SK-N-SH (cell line): Measurements from ENCODE around the gene RAPGEF2. TPM values are rescaled to one million over a fixed set of nuclear protein-coding genes. Genes with fewer than 3 reads are reported as not detected.

Source experiments
- CTCF ChIA-PET: fragments of 300-600, 350-600 bp; formaldehyde crosslinking; extraction: SDS; loops from one replicate; lab custom pipeline; 2021; lab: Yijun Ruan, JAX
- POLR2A ChIA-PET: fragments of 350-600 bp; sonication (Branson Sonifier 250); formaldehyde crosslinking; extraction: SDS; loops from one replicate; lab custom pipeline; 2020; ENCODE audit warnings: antibody characterized with exemption, inconsistent platforms; lab: Yijun Ruan, JAX
- DNase-seq: peaks from one replicate; pipeline ENCODE4 v3.0.0; 2012
- H2AFZ ChIP-seq: fragments of 200-600 bp; sonication (generic); 2 replicates; pipeline ENCODE4 v1.8.1; 2016; ENCODE audit warnings: antibody characterized with exemption, mild to moderate bottlenecking, low read depth
- H3F3A ChIP-seq: fragments of 200-600 bp; sonication (generic); replicated peaks from 2 replicates; pipeline ENCODE3; 2016; ENCODE audit warnings: antibody characterized with exemption, mild to moderate bottlenecking; ENCODE audit not compliant: insufficient read depth
- H3K27ac ChIP-seq, 2 experiments: fragments of 200-500 bp in 1 of 2; fragments of 200-600 bp in 1 of 2; sonication (Bioruptor generic) in 1 of 2; sonication (generic), shearing (Covaris generic) in 1 of 2; 2 replicates each; pipeline versions ENCODE4 v1.5.1 to v1.6.1; 2014 to 2016; ENCODE audit warnings: low read depth in 2 of 2, inconsistent platforms in 1 of 2, low read length in 1 of 2, mild to moderate bottlenecking in 1 of 2, mixed read lengths in 1 of 2
- H3K27me3 ChIP-seq: fragments of 200-600 bp; sonication (generic), shearing (Covaris generic); 2 replicates; pipeline ENCODE4 v1.6.1; 2016; ENCODE audit warnings: mixed run types; ENCODE audit not compliant: insufficient read depth
- H3K36me3 ChIP-seq, 2 experiments: fragments of 200-500 bp in 1 of 2; fragments of 200-600 bp in 1 of 2; sonication (Bioruptor generic) in 1 of 2; sonication (generic) in 1 of 2; replicated peaks in 1 of 2; 2 replicates each; pipeline versions ENCODE3 to v1.5.1; 2014 to 2016; ENCODE audit warnings: low read length in 1 of 2, mild to moderate bottlenecking in 1 of 2; ENCODE audit not compliant: insufficient read depth in 2 of 2, control insufficient read depth in 1 of 2
- H3K4me1 ChIP-seq, 2 experiments: fragments of 200-500 bp in 1 of 2; fragments of 200-600 bp in 1 of 2; sonication (Bioruptor generic) in 1 of 2; sonication (generic), shearing (Covaris generic) in 1 of 2; 2 replicates each; pipeline versions ENCODE4 v1.5.1 to v1.6.1; 2014 to 2016; ENCODE audit warnings: low read depth in 1 of 2, low read length in 1 of 2, mixed run types in 1 of 2; ENCODE audit not compliant: insufficient read depth in 2 of 2, control insufficient read depth in 1 of 2
- H3K4me2 ChIP-seq: fragments of 200-600 bp; sonication (generic), shearing (Covaris generic); 2 replicates; pipeline ENCODE4 v1.6.1; 2017; ENCODE audit warnings: mixed run types
- H3K4me3 ChIP-seq, 2 experiments: fragments of 200-500 bp in 1 of 2; fragments of 200-600 bp in 1 of 2; sonication (Bioruptor generic) in 1 of 2; sonication (generic), shearing (Covaris generic) in 1 of 2; 2 replicates each; pipeline versions ENCODE4 v1.5.1 to v1.8.1; 2014 to 2016; ENCODE audit warnings: low read depth in 2 of 2, inconsistent platforms in 1 of 2, low read length in 1 of 2, mild to moderate bottlenecking in 1 of 2, mixed read lengths in 1 of 2, moderate library complexity in 1 of 2
- H3K79me2 ChIP-seq: fragments of 200-600 bp; sonication (generic); 2 replicates; pipeline ENCODE4 v1.8.1; 2017; ENCODE audit warnings: mild to moderate bottlenecking; ENCODE audit not compliant: insufficient read depth
- H3K9ac ChIP-seq: fragments of 200-600 bp; sonication (generic); 2 replicates; pipeline ENCODE4 v1.6.1; 2017; ENCODE audit warnings: mixed run types
- H3K9me2 ChIP-seq: fragments of 200-600 bp; sonication (generic); 2 replicates; pipeline ENCODE4 v1.6.1; 2017; ENCODE audit warnings: mixed run types
- H3K9me3 ChIP-seq: fragments of 200-600 bp; sonication (generic); 2 replicates; pipeline ENCODE4 v1.6.1; 2017; ENCODE audit warnings: mixed run types, mild to moderate bottlenecking, moderate library complexity
- H4K20me1 ChIP-seq: fragments of 200-600 bp; sonication (generic); 2 replicates; pipeline ENCODE4 v1.6.1; 2017; ENCODE audit warnings: mild to moderate bottlenecking, mixed run types; ENCODE audit not compliant: insufficient read depth
- CHD2 ChIP-seq: fragments of 150-350 bp; IDR thresholded peaks from 2 replicates; pipeline ENCODE4 v1.6.1; 2018; ENCODE audit warnings: low read length; ENCODE audit not compliant: partially characterized antibody
- FOSL2 ChIP-seq: IDR thresholded peaks from 2 replicates; pipeline ENCODE4 v1.4.0; 2012; ENCODE audit warnings: low read depth, mild to moderate bottlenecking, moderate library complexity, borderline replicate concordance
- FOXJ3 ChIP-seq: sonication (generic); formaldehyde crosslinking; IDR thresholded peaks from 2 replicates; pipeline ENCODE4 v1.5.1; 2020; ENCODE audit warnings: mild to moderate bottlenecking, missing genetic modification reagents
- GABPA ChIP-seq: IDR thresholded peaks from 2 replicates; pipeline ENCODE4 v1.4.0; 2012; ENCODE audit warnings: low read depth, mild to moderate bottlenecking
- GATA2 ChIP-seq: sonication (generic); formaldehyde crosslinking; IDR thresholded peaks from 2 replicates; pipeline ENCODE4 v1.5.0; 2020; ENCODE audit warnings: mild to moderate bottlenecking, missing genetic modification reagents
- IRF3 ChIP-seq: fragments of 150-350 bp; IDR thresholded peaks from 2 replicates; pipeline ENCODE4 v1.6.1; 2016; ENCODE audit warnings: mild to moderate bottlenecking, low read depth, low read length
- JUND ChIP-seq: IDR thresholded peaks from 2 replicates; pipeline ENCODE4 v1.4.0; 2012
- MAX ChIP-seq: IDR thresholded peaks from 2 replicates; pipeline ENCODE4 v1.4.0; 2012; ENCODE audit warnings: low read depth
- MEF2A ChIP-seq: IDR thresholded peaks from 2 replicates; pipeline ENCODE4 v1.4.0; 2012; ENCODE audit warnings: low read depth, borderline replicate concordance
- NRF1 ChIP-seq: IDR thresholded peaks from 2 replicates; pipeline ENCODE4 v1.6.1; 2012; ENCODE audit warnings: low read depth, mild to moderate bottlenecking, low read length
- POLR2AphosphoS5 ChIP-seq: IDR thresholded peaks from 2 replicates; pipeline ENCODE4 v1.6.1; 2012; ENCODE audit warnings: low read depth, low read length
- RAD21 ChIP-seq: IDR thresholded peaks from 2 replicates; pipeline ENCODE4 v1.6.1; 2012; ENCODE audit warnings: mild to moderate bottlenecking, low read length
- RFX5 ChIP-seq: IDR thresholded peaks from 2 replicates; pipeline ENCODE4 v1.6.1; 2012; ENCODE audit warnings: mild to moderate bottlenecking, improper control_type of control experiment, low read length
- RXRA ChIP-seq: IDR thresholded peaks from 2 replicates; pipeline ENCODE4 v1.4.0; 2012; ENCODE audit warnings: low read depth, mild to moderate bottlenecking, borderline replicate concordance
- TAF1 ChIP-seq: IDR thresholded peaks from 2 replicates; pipeline ENCODE4 v1.6.1; 2012; ENCODE audit warnings: low read depth, mild to moderate bottlenecking, low read length, moderate library complexity, borderline replicate concordance
- TCF12 ChIP-seq: IDR thresholded peaks from 2 replicates; pipeline ENCODE4 v1.4.0; 2012
- TEAD4 ChIP-seq: IDR thresholded peaks from 2 replicates; pipeline ENCODE4 v1.4.0; 2012; ENCODE audit warnings: mild to moderate bottlenecking, borderline replicate concordance; ENCODE audit not compliant: insufficient read depth
- USF2 ChIP-seq: fragments of 150-350 bp; IDR thresholded peaks from 2 replicates; pipeline ENCODE4 v1.6.1; 2017; ENCODE audit warnings: antibody characterized with exemption, low read length, low read depth, borderline replicate concordance
- WGBS: methylation state at CpG from one replicate; pipeline ENCODE4 v1.1.6; 2017; ENCODE audit warnings: low lambda C conversion rate; 5-methylcytosine and 5-hydroxymethylcytosine counted together
- polyA plus RNA-seq, 3 experiments: library from polyadenylated mRNA; depleted of rRNA; stranded (reverse); fragments of >200 nt; gene quantifications; 2 replicates each; pipeline ENCODE4 v1.2.3, GENCODE V29; 2012
- TF ChIP-seq, protein P1 (sequence below): IDR thresholded peaks from 2 replicates; pipeline ENCODE4 v1.4.0; 2012; ENCODE audit warnings: low read depth, borderline replicate concordance
- TF ChIP-seq, protein P2 (sequence below): IDR thresholded peaks from 2 replicates; pipeline ENCODE4; 2012
- TF ChIP-seq, protein P3 (sequence below): fragments of 200-600 bp; sonication (generic); IDR thresholded peaks from 2 replicates; pipeline ENCODE4 v1.6.1; 2017; ENCODE audit warnings: antibody characterized with exemption, mild to moderate bottlenecking, moderate library complexity

Gene RAPGEF2
- polyA plus RNA-seq, 1 of the 3 experiments (the other 2 are of a cell fraction), result 19.2 TPM

DNA sequence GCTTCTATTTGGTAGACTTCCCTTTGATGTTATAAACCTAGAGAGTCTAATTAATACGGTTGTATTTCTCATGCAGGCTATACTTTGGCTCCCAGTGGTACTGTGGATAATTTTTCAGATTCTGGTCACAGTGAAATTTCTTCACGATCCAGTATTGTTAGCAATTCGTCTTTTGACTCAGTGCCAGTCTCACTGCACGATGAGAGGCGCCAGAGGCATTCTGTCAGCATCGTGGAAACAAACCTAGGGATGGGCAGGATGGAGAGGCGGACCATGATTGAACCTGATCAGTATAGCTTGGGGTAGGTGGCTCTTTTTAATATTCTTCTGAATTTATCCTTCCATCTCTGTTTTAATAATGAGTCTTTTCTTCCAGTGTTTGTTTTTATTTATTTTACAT, 249.7 kb downstream of the RAPGEF2 start:
- H3K79me2 ChIP-seq, result no peaks in the 10 kb centered on the region
- no peak overlapping the region for H3K9ac ChIP-seq
- no peaks in the 10 kb centered on the region for H3K4me1 ChIP-seq
- no peaks in the 10 kb centered on the region for H3K9me2 ChIP-seq
- peaks cover under 1% of the 10 kb centered on the region for H3F3A ChIP-seq
- 93% methylated on average over 7 of the region's 7 CpGs for WGBS
- H3K4me3 ChIP-seq, result no peak overlapping the region
- TF ChIP-seq JUND, result no peak
- TF ChIP-seq, protein P1, sequence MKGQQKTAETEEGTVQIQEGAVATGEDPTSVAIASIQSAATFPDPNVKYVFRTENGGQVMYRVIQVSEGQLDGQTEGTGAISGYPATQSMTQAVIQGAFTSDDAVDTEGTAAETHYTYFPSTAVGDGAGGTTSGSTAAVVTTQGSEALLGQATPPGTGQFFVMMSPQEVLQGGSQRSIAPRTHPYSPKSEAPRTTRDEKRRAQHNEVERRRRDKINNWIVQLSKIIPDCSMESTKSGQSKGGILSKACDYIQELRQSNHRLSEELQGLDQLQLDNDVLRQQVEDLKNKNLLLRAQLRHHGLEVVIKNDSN, result no peak
- TF ChIP-seq RAD21, result no peak
- TF ChIP-seq CHD2, result no peak
- TF ChIP-seq MEF2A, result no peak
- no peak for TF ChIP-seq FOSL2
- no peak for TF ChIP-seq FOXJ3
- TF ChIP-seq GATA2 (CRISPR knock-in tag), result no peak
- TF ChIP-seq, protein P2, sequence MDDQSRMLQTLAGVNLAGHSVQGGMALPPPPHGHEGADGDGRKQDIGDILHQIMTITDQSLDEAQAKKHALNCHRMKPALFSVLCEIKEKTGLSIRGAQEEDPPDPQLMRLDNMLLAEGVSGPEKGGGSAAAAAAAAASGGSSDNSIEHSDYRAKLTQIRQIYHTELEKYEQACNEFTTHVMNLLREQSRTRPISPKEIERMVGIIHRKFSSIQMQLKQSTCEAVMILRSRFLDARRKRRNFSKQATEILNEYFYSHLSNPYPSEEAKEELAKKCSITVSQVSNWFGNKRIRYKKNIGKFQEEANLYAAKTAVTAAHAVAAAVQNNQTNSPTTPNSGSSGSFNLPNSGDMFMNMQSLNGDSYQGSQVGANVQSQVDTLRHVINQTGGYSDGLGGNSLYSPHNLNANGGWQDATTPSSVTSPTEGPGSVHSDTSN, result no peak
- TF ChIP-seq POLR2AphosphoS5, result no peak
- no peak for TF ChIP-seq USF2
- TF ChIP-seq NRF1, result no peak
- no peak for TF ChIP-seq TAF1
- TF ChIP-seq RFX5, result no peak
- no peak for TF ChIP-seq GABPA
- TF ChIP-seq MAX, result no peak
- no peak overlapping the region for H3K4me2 ChIP-seq
- peaks cover 56 to 70% of the 10 kb centered on the region in 2 experiments for H3K36me3 ChIP-seq
- no peaks in the 10 kb centered on the region for H4K20me1 ChIP-seq
- ChIA-PET POLR2A (no interaction called here), CTCF (no interaction called here)
- DNase-seq, result no peak
- H3K27ac ChIP-seq, result no peak overlapping the region
- H3K9me3 ChIP-seq, result no peaks in the 10 kb centered on the region
- H3K27me3 ChIP-seq, result no peaks in the 10 kb centered on the region
- no peak overlapping the region for H2AFZ ChIP-seq

- Histone ChIP-seq H3K27me3 (no peaks in the 10 kb centered on the region), H3K9me2 (no peaks in the 10 kb centered on the region), H3F3A (peaks cover 10% of the 10 kb centered on the region), H2AFZ (no peak overlapping the region), H3K4me3 (no peak overlapping the region), H3K9me3 (no peaks in the 10 kb centered on the region), H3K4me2 (no peak overlapping the region), H3K36me3 (peaks cover 59 to 62% of the 10 kb centered on the region in 2 experiments), H3K4me1 (peaks cover 0 to 6% of the 10 kb centered on the region in 2 experiments; a peak in 3 of 4 replicates), H3K9ac (no peak overlapping the region), H3K27ac (no peak overlapping the region), H3K79me2 (no peaks in the 10 kb centered on the region), H4K20me1 (no peaks in the 10 kb centered on the region)
- 95% methylated on average over 15 of the region's 15 CpGs for WGBS
- ChIA-PET CTCF (interaction anchor here (0.9 kb wide), 1 partner anchor 11 kb away, joined by 3 read pairs; no protein-coding TSS in a partner anchor), POLR2A (no interaction called here)
- no peak for DNase-seq
- TF ChIP-seq, protein P3, sequence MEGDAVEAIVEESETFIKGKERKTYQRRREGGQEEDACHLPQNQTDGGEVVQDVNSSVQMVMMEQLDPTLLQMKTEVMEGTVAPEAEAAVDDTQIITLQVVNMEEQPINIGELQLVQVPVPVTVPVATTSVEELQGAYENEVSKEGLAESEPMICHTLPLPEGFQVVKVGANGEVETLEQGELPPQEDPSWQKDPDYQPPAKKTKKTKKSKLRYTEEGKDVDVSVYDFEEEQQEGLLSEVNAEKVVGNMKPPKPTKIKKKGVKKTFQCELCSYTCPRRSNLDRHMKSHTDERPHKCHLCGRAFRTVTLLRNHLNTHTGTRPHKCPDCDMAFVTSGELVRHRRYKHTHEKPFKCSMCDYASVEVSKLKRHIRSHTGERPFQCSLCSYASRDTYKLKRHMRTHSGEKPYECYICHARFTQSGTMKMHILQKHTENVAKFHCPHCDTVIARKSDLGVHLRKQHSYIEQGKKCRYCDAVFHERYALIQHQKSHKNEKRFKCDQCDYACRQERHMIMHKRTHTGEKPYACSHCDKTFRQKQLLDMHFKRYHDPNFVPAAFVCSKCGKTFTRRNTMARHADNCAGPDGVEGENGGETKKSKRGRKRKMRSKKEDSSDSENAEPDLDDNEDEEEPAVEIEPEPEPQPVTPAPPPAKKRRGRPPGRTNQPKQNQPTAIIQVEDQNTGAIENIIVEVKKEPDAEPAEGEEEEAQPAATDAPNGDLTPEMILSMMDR, result no peak
- TF ChIP-seq GABPA (no peak), TEAD4 (no peak), USF2 (no peak), TCF12 (no peak), IRF3 (no peak), RXRA (no peak), MAX (no peak)
Measured at GRCh38 chr4:159353422-159354116, 250.7 kb downstream of the RAPGEF2 start.
